GM20431 (cell line): ENCODE results near the gene ERBB2.

Experiments used
- in situ Hi-C: fragments of 300-500 bp; cut with MseI, MboI; formaldehyde crosslinking; loops from one replicate; pipeline ENCODE4 v1.15.0; 2020; ENCODE audit warnings: low sequenced_read_pairs; ENCODE audit not compliant: unreplicated experiment

Gene ERBB2

DNA sequence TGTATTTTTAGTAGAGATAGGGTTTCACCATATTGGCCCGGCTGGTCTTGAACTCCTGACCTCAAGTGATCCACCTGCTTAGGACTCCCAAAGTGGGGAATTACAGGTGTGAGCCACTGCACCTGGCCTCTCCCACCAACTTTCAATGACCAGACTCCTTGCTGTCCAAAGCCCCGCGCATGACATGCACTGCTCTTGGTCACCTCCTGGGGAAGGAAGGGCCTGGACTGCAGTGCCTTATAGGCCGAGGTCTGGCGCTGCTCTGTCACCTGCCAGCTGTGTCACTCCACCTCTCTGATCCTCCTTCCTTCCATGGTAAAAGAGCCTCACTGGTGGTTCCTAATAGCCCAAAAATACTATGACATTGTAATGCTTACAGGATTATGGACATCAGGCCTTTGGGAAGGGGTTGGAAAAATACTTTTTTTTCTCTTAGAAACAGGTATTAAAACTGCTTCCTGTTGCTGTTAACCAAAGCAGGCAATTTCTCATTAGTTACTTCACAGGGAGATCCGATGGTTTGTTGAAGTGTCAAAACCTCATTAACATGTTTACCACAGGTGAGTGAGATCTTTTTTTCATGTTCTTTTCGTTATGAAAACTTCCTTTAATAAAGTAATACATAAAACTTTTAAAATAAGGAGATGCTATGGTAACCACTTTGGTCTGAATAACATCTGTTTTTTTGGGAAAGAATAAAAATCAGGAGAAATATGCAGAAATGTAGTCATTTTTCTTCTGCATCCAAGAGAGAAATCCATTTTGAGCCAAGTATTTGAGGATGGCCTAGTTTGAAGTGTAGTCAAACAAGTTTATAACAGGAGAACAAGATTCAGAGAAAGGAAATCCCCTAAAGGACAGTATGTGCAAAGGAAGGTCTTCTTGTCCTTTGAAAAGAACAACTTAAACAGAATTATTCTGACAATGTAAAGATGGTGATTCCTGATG, 73.4 kb downstream of the ERBB2 start:
- in situ Hi-C loops, result loop anchor here (25.0 kb wide), 1 partner anchor 189 kb away; the partner anchor contains the start of gene GSDMA

DNA sequence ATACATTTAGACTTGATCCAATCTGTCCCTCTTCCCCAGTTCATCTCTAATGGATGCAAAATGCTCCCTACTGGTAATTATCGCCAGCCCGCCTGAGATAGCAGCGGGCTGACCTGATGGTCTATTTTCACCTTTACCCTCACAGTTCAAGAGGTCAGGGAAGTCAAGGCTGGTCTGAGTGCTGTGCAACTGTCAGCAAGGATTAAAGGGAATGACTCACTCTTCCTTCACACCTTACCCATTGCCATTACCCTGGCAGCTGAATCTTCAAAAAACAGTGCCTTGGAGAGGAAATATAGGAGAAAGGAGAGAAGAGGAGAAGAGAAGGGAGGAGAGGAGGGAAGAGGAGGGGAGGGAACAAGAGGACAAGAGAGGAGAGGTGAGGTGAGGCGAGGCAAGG, 74.2 kb downstream of the ERBB2 start:
- in situ Hi-C loops, result loop anchor here (25.0 kb wide), 1 partner anchor 188 kb away; the partner anchor contains the start of gene GSDMA

DNA sequence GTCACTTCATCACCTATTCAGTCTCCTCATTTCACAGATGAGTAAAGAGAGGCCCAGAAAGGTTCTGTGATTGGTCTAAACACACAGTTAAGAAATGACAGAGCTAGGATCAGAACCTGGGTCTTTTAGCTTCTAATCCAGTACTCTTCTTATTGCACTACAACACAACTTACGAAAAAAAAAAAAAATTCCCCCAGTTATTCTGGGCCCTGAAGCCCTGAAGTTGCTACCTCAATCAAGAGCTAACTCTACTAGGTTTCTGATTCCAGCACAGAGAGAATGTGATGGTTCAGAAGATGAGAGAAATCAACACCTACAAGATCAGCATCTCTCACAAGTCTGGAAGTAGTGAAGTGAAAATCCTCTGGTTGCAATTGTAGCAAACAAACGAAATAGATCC, 75.2 kb downstream of the ERBB2 start:
- in situ Hi-C loops, result no loop called here

DNA sequence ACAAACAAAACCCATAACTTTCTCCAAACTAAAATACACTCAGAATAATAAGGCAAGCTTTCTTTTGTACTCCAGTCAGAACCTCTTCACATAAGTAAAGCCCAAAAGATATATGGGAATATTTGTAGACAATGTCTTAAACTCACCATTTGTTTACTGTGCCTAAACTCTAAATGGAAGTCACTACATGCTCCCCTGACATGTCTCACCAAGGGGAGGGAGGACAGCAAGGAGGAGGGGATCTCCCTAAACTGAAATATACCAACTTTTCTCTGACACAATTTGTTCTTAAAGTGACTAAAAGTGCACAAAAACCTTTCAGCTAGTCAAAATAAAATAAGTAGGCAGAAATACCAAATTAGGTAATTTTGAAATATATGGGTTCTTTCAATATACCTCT, 76.4 kb downstream of the ERBB2 start:
- in situ Hi-C loops, result no loop called here

DNA sequence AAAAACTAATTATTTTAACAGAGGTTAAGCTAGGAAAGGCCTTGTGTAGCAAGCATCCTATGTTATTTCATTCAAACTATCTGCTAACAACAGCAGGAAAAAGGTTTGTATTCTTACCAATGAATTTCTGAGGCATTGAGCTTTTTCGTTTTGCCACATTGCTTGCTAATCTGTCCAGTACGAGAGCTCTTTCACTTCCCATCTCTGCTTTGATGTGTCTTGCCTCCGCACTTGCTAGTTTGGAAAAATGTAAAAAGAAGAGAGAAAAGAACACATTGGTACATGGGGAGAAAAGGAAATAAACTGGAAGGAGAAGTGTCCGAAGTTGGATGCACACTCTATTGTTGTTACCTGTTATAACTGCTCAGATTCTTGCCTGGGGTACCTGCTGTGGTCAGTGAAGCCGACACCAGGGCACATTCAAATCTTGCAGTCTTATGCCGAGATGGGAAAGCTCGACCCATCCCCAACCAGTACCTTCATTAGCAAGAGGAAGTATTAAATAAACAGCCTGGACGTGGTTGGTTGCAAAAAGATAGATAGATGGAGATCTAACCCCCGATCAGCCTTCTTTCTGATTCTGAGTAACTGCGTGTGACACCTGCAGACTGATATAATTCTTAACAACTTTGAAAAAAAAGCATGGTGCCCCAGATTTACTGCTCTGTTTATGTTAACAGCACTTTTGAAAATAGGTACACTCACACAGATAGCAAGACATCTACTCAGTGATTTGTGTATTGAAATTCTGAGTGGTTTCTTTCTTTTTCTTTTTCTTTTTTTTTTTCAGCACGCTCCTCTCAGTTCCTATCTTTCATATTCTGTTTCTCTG, 77.9 kb downstream of the ERBB2 start:
- in situ Hi-C loops, result no loop called here
